Omental fat pad (tissue), 4 donors: ENCODE results near the gene ATP2C1. TPM values are rescaled to one million over a fixed set of nuclear protein-coding genes. Genes with fewer than 3 reads are reported as not detected.

Experiments
- ATAC-seq: fragments of 150-250 bp; one replicate; pipeline ENCODE4 v1.9.1; 2016; ENCODE audit warnings: mild to moderate bottlenecking, moderate library complexity; ENCODE audit not compliant: low FRiP score
- DNase-seq: peaks from one replicate; pipeline ENCODE4 v3.0.0-alpha.2; 2019; ENCODE audit warnings: low spot score
- CTCF ChIP-seq, 3 donors: fragments of 450-650 bp; IDR thresholded peaks; one replicate each; pipeline ENCODE4 v1.5.1; 2016 to 2017; ENCODE audit warnings: antibody characterized with exemption in 3 of 3, mild to moderate bottlenecking in 3 of 3, moderate library complexity in 2 of 3
- total RNA-seq, 4 donors: library from RNA; depleted of rRNA; stranded (reverse); fragments of >200 nt; gene quantifications; one replicate each; pipeline ENCODE4 v1.1.0, GENCODE V29; 2016

The ATP2C1 gene
- total RNA-seq, 4 donors from 2014 or later, result 53.2 to 63.5 (median 61.6) TPM

- DNase-seq, result no peak
- ATAC-seq, result no peak
- no peak for TF ChIP-seq CTCF (IDR thresholded peaks at IDR 0.05)
Observed at GRCh38 chr3:130916507-130917167, 22.8 kb downstream of the ATP2C1 start.

GRCh38 chr3:130918328-130918727 lies 24.4 kb downstream of the ATP2C1 start:
- ATAC-seq, result no peak
- no peak for TF ChIP-seq CTCF (IDR thresholded peaks at IDR 0.05)
- DNase-seq, result no peak

- TF ChIP-seq CTCF (IDR thresholded peaks at IDR 0.05), result no peak
- DNase-seq (no peak), ATAC-seq (no peak)
Observed at GRCh38 chr3:130925628-130926027, 31.7 kb downstream of the ATP2C1 start.

- ATAC-seq, result no peak
- no peak for TF ChIP-seq CTCF (IDR thresholded peaks at IDR 0.05)
- DNase-seq, result no peak
Observed at GRCh38 chr3:130926504-130926903, 32.6 kb downstream of the ATP2C1 start.

- no peak for DNase-seq
- no peak for ATAC-seq
- no peak for TF ChIP-seq CTCF (IDR thresholded peaks at IDR 0.05)
Observed at GRCh38 chr3:130929804-130930203, 35.9 kb downstream of the ATP2C1 start.

- TF ChIP-seq CTCF (IDR thresholded peaks at IDR 0.05), result no peak
- no peak for ATAC-seq
- DNase-seq, result no peak
Observed at GRCh38 chr3:130932979-130933378, 39.1 kb downstream of the ATP2C1 start.

GRCh38 chr3:130933801-130934345 lies 40.0 kb downstream of the ATP2C1 start:
- DNase-seq, result no peak
- TF ChIP-seq CTCF (IDR thresholded peaks at IDR 0.05), result no peak
- ATAC-seq, result no peak
